ENCODE results near the gene CLK3.

DNA sequence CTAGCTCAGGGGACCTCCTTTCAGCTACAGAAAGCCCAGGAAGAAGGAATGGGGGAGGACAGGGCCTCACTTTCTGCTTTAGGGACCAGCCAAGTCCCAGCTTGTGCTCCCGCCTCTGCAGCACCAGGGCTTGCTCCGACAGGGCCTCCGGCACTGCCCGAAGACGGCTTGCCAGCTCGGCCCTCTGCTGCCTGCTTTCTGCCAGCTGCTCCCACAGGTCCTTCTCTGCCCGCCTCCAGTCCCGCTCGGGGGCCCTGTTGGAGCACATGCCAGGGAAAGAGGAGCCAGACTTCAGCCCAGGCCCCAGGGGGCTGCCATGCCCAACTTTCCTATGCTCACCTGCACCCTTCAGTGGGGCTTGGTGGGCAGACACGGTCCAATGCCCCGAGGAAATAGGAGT, 4.3 kb upstream of the CLK3 start:
- TF ChIP-seq FOS (IDR thresholded peaks at IDR 0.05; ENCODE audit: borderline replicate concordance, insufficient read depth, low read length) (no peak), EZH2 (IDR thresholded peaks at IDR 0.05; ENCODE audit: borderline replicate concordance, low read depth, low read length, severe bottlenecking) (no peak), CTCF (IDR thresholded peaks at IDR 0.05; ENCODE audit: extremely low read depth in 1 of 2, insufficient read depth in 1 of 2, low read depth in 1 of 2, low read length in 2 of 2) (no peak)

Data from endothelial cell of umbilical vein (primary cell).